ENCODE data around the gene CFAP68.

DNA sequence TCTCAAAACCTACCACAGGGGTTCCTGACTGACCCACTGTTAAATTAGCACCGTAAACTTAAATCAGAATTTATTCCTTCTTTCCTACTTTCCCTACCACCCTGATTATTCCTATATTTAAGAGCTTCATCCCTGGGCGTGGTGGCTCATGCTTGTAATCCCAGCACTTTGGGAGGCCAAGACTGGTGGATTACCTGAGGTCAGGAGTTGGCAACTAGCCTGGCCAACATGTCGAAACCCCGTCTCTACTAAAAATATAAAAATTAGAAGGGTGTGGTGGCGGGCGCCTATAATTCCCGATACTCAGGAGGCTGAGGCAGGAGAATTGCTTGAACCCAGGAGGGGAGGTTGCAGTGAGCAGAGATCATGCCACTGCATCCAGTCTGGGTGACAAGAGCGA lies 28.3 kb upstream of the CFAP68 start:
- TF ChIP-seq, protein P1, sequence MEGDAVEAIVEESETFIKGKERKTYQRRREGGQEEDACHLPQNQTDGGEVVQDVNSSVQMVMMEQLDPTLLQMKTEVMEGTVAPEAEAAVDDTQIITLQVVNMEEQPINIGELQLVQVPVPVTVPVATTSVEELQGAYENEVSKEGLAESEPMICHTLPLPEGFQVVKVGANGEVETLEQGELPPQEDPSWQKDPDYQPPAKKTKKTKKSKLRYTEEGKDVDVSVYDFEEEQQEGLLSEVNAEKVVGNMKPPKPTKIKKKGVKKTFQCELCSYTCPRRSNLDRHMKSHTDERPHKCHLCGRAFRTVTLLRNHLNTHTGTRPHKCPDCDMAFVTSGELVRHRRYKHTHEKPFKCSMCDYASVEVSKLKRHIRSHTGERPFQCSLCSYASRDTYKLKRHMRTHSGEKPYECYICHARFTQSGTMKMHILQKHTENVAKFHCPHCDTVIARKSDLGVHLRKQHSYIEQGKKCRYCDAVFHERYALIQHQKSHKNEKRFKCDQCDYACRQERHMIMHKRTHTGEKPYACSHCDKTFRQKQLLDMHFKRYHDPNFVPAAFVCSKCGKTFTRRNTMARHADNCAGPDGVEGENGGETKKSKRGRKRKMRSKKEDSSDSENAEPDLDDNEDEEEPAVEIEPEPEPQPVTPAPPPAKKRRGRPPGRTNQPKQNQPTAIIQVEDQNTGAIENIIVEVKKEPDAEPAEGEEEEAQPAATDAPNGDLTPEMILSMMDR (conservative IDR thresholded peaks at IDR 0.05; ENCODE audit: low read depth, low read length), result no peak
- TF ChIP-seq SMC3 (IDR thresholded peaks at IDR 0.05; ENCODE audit: low read depth, low read length) (no peak), POLR2A (IDR thresholded peaks at IDR 0.05; ENCODE audit: low read depth, low read length) (no peak), BHLHE40 (IDR thresholded peaks at IDR 0.05; ENCODE audit: low read depth, low read length) (no peak), RFX5 (IDR thresholded peaks at IDR 0.05; ENCODE audit: low read depth, low read length) (no peak), CEBPB (IDR thresholded peaks at IDR 0.05; ENCODE audit: low read depth, low read length) (no peak), CHD1 (IDR thresholded peaks at IDR 0.05; ENCODE audit: low read depth, low read length) (no peak), RCOR1 (IDR thresholded peaks at IDR 0.05; ENCODE audit: insufficient replicate concordance, low read length) (no peak), RAD21 (IDR thresholded peaks at IDR 0.05; ENCODE audit: low read length) (no peak), MXI1 (IDR thresholded peaks at IDR 0.05; ENCODE audit: borderline replicate concordance, low read depth, low read length) (no peak), MAFK (IDR thresholded peaks at IDR 0.05; ENCODE audit: low read depth, low read length) (no peak)
- TF ChIP-seq, protein P2, sequence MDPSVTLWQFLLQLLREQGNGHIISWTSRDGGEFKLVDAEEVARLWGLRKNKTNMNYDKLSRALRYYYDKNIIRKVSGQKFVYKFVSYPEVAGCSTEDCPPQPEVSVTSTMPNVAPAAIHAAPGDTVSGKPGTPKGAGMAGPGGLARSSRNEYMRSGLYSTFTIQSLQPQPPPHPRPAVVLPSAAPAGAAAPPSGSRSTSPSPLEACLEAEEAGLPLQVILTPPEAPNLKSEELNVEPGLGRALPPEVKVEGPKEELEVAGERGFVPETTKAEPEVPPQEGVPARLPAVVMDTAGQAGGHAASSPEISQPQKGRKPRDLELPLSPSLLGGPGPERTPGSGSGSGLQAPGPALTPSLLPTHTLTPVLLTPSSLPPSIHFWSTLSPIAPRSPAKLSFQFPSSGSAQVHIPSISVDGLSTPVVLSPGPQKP (IDR thresholded peaks at IDR 0.05; ENCODE audit: borderline replicate concordance, low read depth, low read length), result no peak
- TF ChIP-seq, protein P3, sequence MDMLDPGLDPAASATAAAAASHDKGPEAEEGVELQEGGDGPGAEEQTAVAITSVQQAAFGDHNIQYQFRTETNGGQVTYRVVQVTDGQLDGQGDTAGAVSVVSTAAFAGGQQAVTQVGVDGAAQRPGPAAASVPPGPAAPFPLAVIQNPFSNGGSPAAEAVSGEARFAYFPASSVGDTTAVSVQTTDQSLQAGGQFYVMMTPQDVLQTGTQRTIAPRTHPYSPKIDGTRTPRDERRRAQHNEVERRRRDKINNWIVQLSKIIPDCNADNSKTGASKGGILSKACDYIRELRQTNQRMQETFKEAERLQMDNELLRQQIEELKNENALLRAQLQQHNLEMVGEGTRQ (IDR thresholded peaks at IDR 0.05; ENCODE audit: low read depth, low read length), result no peak

Measured in IMR-90 (cell line).